ENCODE results near the gene HTRA1.

HTRA1 gene

GRCh38 chr10:122421742-122422141 lies 39.6 kb upstream of the HTRA1 start:
- Histone ChIP-seq H3K9me3 (ENCODE audit: insufficient read depth, low read depth, low read length) (no peaks in the 10 kb centered on the region), H3K9me2 (replicated peaks; ENCODE audit: low read depth, low read length) (no peaks in the 10 kb centered on the region), H3K4me3 (ENCODE audit: low read length, poor library complexity, severe bottlenecking) (no peak overlapping the region), H3F3A (ENCODE audit: low read depth) (no peaks in the 10 kb centered on the region), H3K36me3 (ENCODE audit: insufficient read depth, low read length) (no peaks in the 10 kb centered on the region), H4K20me1 (ENCODE audit: insufficient read depth, low read length, poor library complexity, severe bottlenecking) (no peaks in the 10 kb centered on the region), H3K79me2 (ENCODE audit: insufficient read depth, low read length) (no peaks in the 10 kb centered on the region), H3K4me2 (ENCODE audit: low read depth, low read length, poor library complexity, severe bottlenecking) (no peak overlapping the region), H3K4me1 (ENCODE audit: insufficient read depth, low read length, poor library complexity, severe bottlenecking) (peaks cover 5% of the 10 kb centered on the region), H2AFZ (ENCODE audit: low read length) (no peak overlapping the region), H3K27me3 (ENCODE audit: insufficient read depth, low read length, poor library complexity, severe bottlenecking) (peaks cover 10% of the 10 kb centered on the region), H3K9ac (ENCODE audit: low read depth, low read length, poor library complexity, severe bottlenecking) (no peak overlapping the region)
- TF ChIP-seq EZH2phosphoT487 (IDR thresholded peaks at IDR 0.05; ENCODE audit: borderline replicate concordance), result no peak
- TF ChIP-seq, protein P1, sequence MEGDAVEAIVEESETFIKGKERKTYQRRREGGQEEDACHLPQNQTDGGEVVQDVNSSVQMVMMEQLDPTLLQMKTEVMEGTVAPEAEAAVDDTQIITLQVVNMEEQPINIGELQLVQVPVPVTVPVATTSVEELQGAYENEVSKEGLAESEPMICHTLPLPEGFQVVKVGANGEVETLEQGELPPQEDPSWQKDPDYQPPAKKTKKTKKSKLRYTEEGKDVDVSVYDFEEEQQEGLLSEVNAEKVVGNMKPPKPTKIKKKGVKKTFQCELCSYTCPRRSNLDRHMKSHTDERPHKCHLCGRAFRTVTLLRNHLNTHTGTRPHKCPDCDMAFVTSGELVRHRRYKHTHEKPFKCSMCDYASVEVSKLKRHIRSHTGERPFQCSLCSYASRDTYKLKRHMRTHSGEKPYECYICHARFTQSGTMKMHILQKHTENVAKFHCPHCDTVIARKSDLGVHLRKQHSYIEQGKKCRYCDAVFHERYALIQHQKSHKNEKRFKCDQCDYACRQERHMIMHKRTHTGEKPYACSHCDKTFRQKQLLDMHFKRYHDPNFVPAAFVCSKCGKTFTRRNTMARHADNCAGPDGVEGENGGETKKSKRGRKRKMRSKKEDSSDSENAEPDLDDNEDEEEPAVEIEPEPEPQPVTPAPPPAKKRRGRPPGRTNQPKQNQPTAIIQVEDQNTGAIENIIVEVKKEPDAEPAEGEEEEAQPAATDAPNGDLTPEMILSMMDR (conservative IDR thresholded peaks at IDR 0.05; ENCODE audit: low read length), result no peak

GRCh38 chr10:122422266-122422989 lies 38.9 kb upstream of the HTRA1 start:
- H3K27me3 ChIP-seq (ENCODE audit: insufficient read depth, low read length, poor library complexity, severe bottlenecking), result peaks cover 10% of the 10 kb centered on the region
- no peaks in the 10 kb centered on the region for H3K9me2 ChIP-seq (replicated peaks; ENCODE audit: low read depth, low read length)
- H3K4me3 ChIP-seq (ENCODE audit: low read length, poor library complexity, severe bottlenecking), result no peak overlapping the region

DNA sequence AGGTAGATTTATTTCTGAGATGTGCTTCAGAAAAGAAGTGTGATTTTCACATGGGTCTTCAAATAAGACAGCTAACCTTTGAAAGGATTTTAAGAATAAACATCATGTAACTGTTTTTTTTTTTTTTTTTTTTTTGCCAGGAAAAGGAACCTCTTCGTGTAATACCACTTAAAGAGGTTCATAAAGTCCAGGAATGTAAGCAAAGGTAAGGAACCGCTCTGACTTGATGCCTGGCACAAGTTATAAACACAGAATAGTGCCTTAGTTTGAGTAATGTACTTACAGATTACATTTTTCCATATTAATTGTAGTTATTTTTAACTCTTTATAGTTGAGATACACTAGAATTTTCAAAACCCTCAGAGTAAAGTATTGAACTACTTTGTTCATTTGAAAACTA lies 37.3 kb upstream of the HTRA1 start:
- H3K9ac ChIP-seq (ENCODE audit: low read depth, low read length, poor library complexity, severe bottlenecking), result no peak overlapping the region
- no peak overlapping the region for H3K4me3 ChIP-seq (ENCODE audit: low read length, poor library complexity, severe bottlenecking)
- no peaks in the 10 kb centered on the region for H3K9me3 ChIP-seq (ENCODE audit: insufficient read depth, low read depth, low read length)
- H3K27me3 ChIP-seq (ENCODE audit: insufficient read depth, low read length, poor library complexity, severe bottlenecking), result peaks cover 9% of the 10 kb centered on the region
- H3K9me2 ChIP-seq (replicated peaks; ENCODE audit: low read depth, low read length), result no peaks in the 10 kb centered on the region
- no peak overlapping the region for H3K4me2 ChIP-seq (ENCODE audit: low read depth, low read length, poor library complexity, severe bottlenecking)
- H3K4me1 ChIP-seq (ENCODE audit: insufficient read depth, low read length, poor library complexity, severe bottlenecking), result no peaks in the 10 kb centered on the region
- no peaks in the 10 kb centered on the region for H3K79me2 ChIP-seq (ENCODE audit: insufficient read depth, low read length)
- TF ChIP-seq, protein P1 (conservative IDR thresholded peaks at IDR 0.05; ENCODE audit: low read length), result no peak
- TF ChIP-seq EZH2phosphoT487 (IDR thresholded peaks at IDR 0.05; ENCODE audit: borderline replicate concordance), result no peak
- no peak overlapping the region for H2AFZ ChIP-seq (ENCODE audit: low read length)
- no peaks in the 10 kb centered on the region for H4K20me1 ChIP-seq (ENCODE audit: insufficient read depth, low read length, poor library complexity, severe bottlenecking)
- no peaks in the 10 kb centered on the region for H3K36me3 ChIP-seq (ENCODE audit: insufficient read depth, low read length)
- no peaks in the 10 kb centered on the region for H3F3A ChIP-seq (ENCODE audit: low read depth)

More at GRCh38 chr10:122422266-122422989, 38.9 kb upstream of the HTRA1 start:
- Histone ChIP-seq H3K36me3 (ENCODE audit: insufficient read depth, low read length) (no peaks in the 10 kb centered on the region), H3K9me3 (ENCODE audit: insufficient read depth, low read depth, low read length) (no peaks in the 10 kb centered on the region), H3K9ac (ENCODE audit: low read depth, low read length, poor library complexity, severe bottlenecking) (no peak overlapping the region), H3K79me2 (ENCODE audit: insufficient read depth, low read length) (no peaks in the 10 kb centered on the region), H3K4me2 (ENCODE audit: low read depth, low read length, poor library complexity, severe bottlenecking) (no peak overlapping the region), H4K20me1 (ENCODE audit: insufficient read depth, low read length, poor library complexity, severe bottlenecking) (no peaks in the 10 kb centered on the region), H3F3A (ENCODE audit: low read depth) (no peaks in the 10 kb centered on the region), H3K4me1 (ENCODE audit: insufficient read depth, low read length, poor library complexity, severe bottlenecking) (no peaks in the 10 kb centered on the region), H2AFZ (ENCODE audit: low read length) (no peak overlapping the region)
- TF ChIP-seq, protein P1 (conservative IDR thresholded peaks at IDR 0.05; ENCODE audit: low read length), result no peak
- no peak for TF ChIP-seq EZH2phosphoT487 (IDR thresholded peaks at IDR 0.05; ENCODE audit: borderline replicate concordance)

All from Loucy (cell line).